Left ventricle myocardium superior (tissue), 1 donor: ENCODE results near the gene PAIP2. TPM values are rescaled to one million over a fixed set of nuclear protein-coding genes. Genes with fewer than 3 reads are reported as not detected.
A peak's percentile ranks its signal among the peaks of the same experiment; 100 is the strongest.

Experiments
- ATAC-seq: fragments of 200-7000 bp; cut with Tn5 transposase; one replicate; pipeline ENCODE4 v1.9.1; 2020; ENCODE audit warnings: mild to moderate bottlenecking, moderate library complexity
- DNase-seq: peaks from one replicate; pipeline ENCODE4 v3.0.0-alpha.2; 2020
- intact Hi-C: fragments of 100-400 bp; cut with micrococcal nuclease; formaldehyde crosslinking; loops from one replicate; pipeline ENCODE4 v1.11.0; 2022
- total RNA-seq: library from RNA; stranded (reverse); fragmentation: NEBNext Ultra II Directional; extraction: Animal tissue kit (Norgen Biotek cat#: 25700); gene quantifications from one replicate; pipeline ENCODE4 v1.2.1, GENCODE V29; 2021
- donor health status: DM: no; HTN: yes; CAD: no; lungs with severe emphysema.

The PAIP2 gene
- total RNA-seq, 1 donor from 2014 or later = 136 TPM

- peak; percentile 18 for ATAC-seq
- no peak for DNase-seq
- intact Hi-C loops = no loop called here
These were observed 46.7 kb downstream of the PAIP2 start for GRCh38 chr5:139388198-139388821.

GRCh38 chr5:139389701-139390638 lies 48.3 kb downstream of the PAIP2 start, which contains the start of gene MZB1:
Gene MZB1 (minus strand): TSS chr5:139389913. CDS start chr5:139389856, 57 bp downstream.
- intact Hi-C loops = no loop called here
- DNase-seq = no peak
- no peak for ATAC-seq

- no peak for DNase-seq
- ATAC-seq = no peak
- intact Hi-C loops = no loop called here
These were observed 49.2 kb downstream of the PAIP2 start for GRCh38 chr5:139390639-139391569.

DNA sequence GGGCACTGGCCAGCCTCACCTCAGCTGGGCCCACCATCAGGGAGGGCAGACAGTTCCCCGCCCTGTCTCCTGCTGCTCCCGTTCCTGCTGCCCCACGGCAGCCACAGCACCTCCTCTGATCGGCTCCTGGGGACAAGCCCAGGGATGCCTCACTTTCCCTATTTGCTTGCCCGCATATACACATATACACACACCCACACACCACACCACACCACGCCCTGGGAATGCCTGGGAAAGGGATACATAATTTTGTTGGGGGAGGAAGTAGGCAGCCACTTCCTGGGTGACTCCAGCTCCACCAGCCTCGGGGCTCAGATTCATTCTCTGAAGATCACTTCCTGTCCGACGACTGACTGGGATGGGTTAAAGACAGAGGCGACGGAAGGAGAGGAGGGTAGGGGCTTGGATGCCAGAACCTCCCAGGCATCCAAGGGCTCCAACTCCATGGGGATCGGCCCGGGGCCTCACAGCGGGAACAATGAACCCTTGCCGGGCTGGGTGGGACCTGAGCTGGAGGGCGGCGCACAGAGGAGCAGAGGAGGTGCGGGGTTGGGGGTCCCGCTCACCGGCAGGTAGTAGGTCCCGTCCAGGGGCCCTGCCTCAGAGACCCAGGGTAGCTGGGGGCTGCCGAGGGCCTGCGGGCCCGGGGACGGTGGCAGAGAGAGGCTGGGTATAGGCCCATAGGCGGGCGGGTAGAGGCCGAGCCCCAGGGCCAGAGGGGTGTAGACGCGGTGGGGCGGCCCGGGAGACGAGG lies 50.1 kb downstream of the PAIP2 start:
- ATAC-seq (no peak), DNase-seq (no peak)
- intact Hi-C loops = no loop called here

GRCh38 chr5:139392324-139392677 lies 50.6 kb downstream of the PAIP2 start:
- DNase-seq (no peak), ATAC-seq (no peak)
- intact Hi-C loops = no loop called here

DNA sequence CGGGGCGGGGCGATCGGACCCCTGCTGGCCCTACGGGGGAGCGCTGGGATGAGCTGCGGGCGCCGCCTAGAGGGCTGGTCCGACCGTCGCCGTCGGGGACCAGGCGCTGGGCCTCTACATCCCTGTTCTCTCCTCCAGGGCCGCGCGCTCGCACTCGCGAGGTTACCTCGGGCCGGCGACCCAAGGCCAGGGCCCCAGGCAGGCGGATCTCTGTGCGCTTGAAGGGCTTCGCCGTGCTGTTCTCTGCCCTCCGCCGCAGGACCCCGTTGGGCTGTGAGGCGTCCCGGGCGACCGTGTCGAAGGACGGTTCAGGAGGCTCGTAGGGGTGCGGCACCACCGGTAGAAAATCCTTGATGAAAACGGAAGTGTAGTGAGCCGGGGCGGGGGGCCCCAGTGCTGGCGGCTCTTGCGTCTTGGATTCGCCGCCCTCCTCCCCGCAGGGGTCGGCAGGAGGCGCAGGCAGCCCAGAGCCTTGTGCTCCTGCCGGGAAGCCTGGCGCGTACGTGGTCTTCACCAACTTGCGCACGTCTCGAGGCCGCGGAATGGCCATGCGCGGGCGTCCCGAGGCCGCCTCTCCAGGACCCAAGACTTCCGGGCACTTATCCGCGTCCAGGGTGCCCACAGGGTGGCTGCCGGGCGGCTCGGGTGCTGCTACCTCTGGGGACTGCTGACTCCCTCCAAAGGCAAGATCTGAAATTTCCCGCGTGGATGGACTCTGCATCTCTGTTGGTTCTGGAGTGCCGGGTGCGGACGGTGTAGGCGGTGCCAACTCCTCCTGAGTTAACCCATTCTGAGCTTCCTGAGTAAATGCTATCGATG lies 51.2 kb downstream of the PAIP2 start:
- intact Hi-C loops = no loop called here
- peak; percentile 76 for DNase-seq
- ATAC-seq = peak; percentile 19

DNA sequence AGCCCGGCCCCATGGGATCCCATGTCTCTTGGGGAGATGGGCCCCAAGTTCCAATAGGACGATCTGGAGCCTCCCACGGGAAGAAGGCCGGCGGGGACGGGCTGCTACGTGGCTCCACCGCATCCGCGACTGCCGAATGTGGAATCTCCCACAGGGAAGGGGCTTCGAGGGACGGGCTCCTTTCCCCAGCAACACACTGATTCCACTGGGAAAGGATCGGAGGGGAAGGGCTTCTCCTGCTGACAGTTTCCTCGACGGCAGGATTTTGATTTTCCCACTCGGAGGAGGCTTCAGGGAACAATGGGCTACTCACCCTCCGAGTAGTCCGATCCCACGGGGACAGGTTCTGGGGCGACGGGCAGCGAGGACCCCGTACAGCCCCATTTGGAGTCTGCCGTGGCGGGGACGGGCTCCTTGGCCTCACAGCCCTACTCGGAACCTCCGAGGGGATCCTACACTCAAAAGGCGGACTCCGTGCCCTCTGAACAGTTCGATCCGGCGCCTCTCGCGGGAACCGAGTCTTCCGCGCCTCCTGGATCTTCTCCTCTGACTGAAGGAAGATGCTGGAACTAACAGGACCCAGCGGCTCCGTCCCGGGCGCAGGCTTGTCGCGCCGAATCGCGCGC lies 52.0 kb downstream of the PAIP2 start:
- ATAC-seq (no peak), DNase-seq (no peak)
- intact Hi-C loops = no loop called here

DNA sequence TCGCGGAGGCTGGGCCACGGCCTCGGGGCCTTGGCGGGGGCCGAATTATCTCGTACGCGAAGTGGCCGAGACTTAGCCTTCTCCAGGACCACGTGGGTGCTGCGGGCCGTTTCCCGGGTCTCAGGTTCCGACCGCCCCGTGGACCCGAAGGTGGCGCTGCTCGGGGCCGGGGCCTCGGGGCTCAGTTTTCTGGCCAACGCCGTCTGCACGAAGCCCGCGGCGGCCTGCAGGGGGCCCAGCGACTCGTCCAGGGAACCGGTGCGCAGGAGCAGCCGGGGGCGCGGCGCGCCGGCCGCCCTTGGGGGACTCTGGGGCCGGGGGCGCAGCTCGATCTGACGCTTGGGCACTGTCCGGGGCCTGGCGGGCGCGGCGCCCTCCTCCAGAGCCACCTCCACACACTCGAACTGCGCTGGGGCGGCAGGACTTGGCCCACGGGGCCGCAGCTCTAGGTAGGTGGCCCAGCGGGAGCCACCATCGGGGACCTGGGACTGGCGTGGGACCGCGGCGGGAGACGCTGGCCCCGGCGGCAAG lies 52.5 kb downstream of the PAIP2 start:
- intact Hi-C loops = no loop called here
- DNase-seq = peak; percentile 78
- peak; percentile 51 for ATAC-seq

DNA sequence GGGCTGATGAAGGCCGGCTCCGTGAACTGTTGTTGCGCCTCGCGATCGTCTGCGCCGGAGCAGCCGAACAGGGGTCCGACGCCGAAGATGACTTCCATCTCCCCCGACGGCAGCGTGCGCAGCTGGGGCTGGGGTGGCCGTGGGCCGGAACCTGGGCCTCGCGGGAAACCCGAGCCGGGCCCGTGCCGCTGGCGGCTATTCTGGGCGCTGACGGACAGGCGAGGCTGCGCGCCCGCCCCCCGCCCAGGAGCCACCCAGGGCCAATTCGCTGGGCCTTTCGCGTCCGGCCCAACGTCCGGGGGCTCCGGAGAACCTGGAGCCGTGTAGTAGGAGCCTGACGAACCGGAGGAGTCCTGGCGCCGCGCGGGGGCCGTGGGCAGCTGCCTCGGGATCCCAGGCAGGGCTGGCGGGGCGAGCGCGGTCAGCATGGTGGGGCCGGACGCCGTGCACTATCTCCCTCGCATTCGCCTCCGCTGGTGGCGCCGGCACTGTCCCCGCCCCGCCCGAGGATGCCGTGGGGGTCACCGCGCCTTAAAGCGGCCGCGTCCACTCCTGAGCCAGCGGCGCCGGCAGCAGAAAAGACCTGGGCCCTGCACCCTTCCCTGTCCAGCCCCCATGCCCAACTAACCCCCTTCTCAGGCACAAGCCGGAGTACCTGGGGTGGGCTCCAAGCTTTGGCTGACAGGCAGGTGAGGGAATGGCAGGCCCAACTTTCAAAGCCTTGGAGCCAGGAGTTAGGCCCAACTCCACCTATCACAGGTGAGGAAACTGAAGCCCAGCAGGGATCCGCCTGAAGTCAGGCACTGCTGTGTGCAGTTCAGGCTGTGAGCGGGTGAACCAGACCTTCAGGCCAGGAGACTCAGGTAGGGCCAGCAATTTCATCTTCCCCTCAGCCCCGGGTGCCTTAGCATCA lies 53.3 kb downstream of the PAIP2 start, which contains the start of gene PROB1:
Gene PROB1 (minus strand): TSS at position 451 of the 913 bp plus-strand sequence. CDS start 23 bp downstream, at position 428.
- ATAC-seq = peak; percentile 82
- intact Hi-C loops = no loop called here

GRCh38 chr5:139395844-139396640 lies 54.4 kb downstream of the PAIP2 start:
- peak; percentile 24 for ATAC-seq
- intact Hi-C loops = no loop called here
- peak; percentile 47 for DNase-seq

More for the DNA sequence above, 53.3 kb downstream of the PAIP2 start, which contains the start of gene PROB1:
- DNase-seq = peak; percentile 85

- intact Hi-C loops = no loop called here
- peak; percentile 21 for DNase-seq
- ATAC-seq = no peak
These were observed 55.0 kb downstream of the PAIP2 start for GRCh38 chr5:139396691-139397090.

DNA sequence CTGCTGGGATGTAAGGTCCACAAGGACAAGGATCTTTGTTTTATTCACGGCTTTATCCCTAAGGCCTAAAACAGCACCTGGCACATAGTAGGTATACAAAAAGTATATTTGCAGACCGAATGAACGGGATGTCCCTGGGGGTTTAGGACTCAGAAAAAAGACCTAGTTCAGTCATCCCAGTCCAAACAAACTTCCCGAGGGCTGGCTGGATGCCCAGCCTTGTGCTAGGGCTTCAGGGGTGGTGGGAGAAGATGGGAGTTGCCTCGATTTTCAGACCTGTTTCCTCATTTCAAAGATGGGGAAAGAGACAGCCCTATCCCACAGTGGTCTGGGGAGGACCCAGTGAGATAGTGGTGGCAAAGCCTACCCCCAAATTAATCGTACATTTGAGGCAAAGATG lies 56.3 kb downstream of the PAIP2 start:
- ATAC-seq = no peak
- intact Hi-C loops = no loop called here
- DNase-seq = no peak

DNA sequence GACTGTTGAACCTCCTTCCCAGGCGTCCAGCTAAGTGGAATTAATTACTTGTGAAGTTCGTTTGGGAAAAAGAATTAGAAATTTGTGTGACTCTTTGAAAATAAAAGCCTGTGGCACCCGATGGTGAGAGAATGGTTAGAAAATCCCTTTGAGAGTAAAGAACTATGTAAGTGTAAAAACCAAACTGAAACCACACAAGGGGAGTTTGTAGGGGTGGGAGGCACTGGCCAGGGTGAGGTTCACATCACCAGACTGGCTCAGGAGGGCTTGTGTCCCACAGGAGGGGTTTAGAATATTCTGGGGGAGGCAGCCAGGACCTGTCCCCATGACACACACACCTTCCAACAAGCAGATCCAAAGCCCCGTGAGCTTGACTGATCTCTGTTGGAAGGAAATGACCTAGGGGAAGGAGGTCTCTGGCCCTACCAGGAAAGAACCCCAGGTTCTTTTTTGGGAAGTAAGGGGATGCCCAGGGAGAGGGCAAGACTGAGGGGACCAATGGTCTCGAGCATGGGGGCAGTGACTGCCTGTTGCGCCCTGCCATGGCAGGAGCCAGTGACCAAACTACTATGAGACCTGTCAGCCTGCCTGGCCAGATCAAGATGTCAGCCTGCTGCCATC lies 58.0 kb downstream of the PAIP2 start:
- ATAC-seq (no peak), DNase-seq (no peak)
- intact Hi-C loops = no loop called here

DNA sequence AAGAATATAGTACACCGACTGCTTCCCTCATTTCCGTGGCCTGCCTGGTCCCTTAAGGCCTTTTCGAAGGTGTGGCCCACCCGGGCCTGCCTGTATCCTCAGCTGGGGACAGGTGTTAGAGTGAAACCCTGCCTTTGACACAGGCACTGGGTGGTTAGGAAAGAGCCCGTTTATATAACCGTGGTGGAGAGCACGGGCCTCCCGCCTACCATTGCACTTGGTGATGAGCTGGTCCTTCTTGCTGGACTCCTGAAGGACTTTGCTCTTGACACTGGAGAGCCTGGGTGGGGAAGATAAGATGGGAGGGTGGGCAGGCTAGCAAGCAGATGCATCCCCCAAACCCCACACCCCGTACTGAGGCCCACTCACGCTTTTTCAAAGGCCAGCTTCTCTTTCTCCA lies 59.9 kb downstream of the PAIP2 start:
- no peak for DNase-seq
- ATAC-seq = no peak
- intact Hi-C loops = no loop called here
